Upper lobe of left lung (tissue), 6 donors: ENCODE data around the gene ARHGAP15. TPM values are rescaled to one million over a fixed set of nuclear protein-coding genes. Genes with fewer than 3 reads are reported as not detected.

Experiments
- ATAC-seq, 2 donors: fragments of 200-7000 bp; cut with Tn5 transposase; one replicate each; pipeline ENCODE4 v1.9.1; 2022; ENCODE audit warnings: mild to moderate bottlenecking in 2 of 2, moderate library complexity in 2 of 2; ENCODE audit not compliant: low FRiP score in 2 of 2
- DNase-seq, 2 donors: peaks; one replicate each; pipeline ENCODE4 v3.0.0-alpha.2; 2019 to 2020
- H3K27ac ChIP-seq, 4 donors: fragments of 200-600 bp; sonication (generic); one replicate each; pipeline ENCODE4 v1.5.1; 2016 to 2019
- H3K27me3 ChIP-seq, 4 donors: fragments of 200-600 bp; sonication (generic); one replicate each; pipeline ENCODE4 v1.5.1; 2017 to 2019
- H3K36me3 ChIP-seq, 4 donors: fragments of 200-600 bp; sonication (generic); one replicate each; pipeline ENCODE4 v1.5.1; 2016 to 2019
- H3K4me1 ChIP-seq, 4 donors: fragments of 200-600 bp; sonication (generic); one replicate each; pipeline ENCODE4 v1.5.1; 2018 to 2019
- H3K4me3 ChIP-seq, 4 donors: fragments of 200-600 bp; sonication (generic); one replicate each; pipeline ENCODE4 v1.5.1; 2017 to 2019; ENCODE audit warnings: mild to moderate bottlenecking in 2 of 4, moderate library complexity in 1 of 4
- H3K9me3 ChIP-seq, 4 donors: fragments of 200-600 bp; sonication (generic); one replicate each; pipeline ENCODE4 v1.5.1; 2018 to 2019
- CTCF ChIP-seq, 6 experiments: fragments of 450-650 bp in 4 of 6; fragments of 200-600 bp in 2 of 6; sonication (generic) in 2 of 6; IDR thresholded peaks; one replicate each; pipeline ENCODE4 v1.5.1; 2016 to 2019; ENCODE audit warnings: antibody characterized with exemption in 6 of 6
- EP300 ChIP-seq, 4 donors: sonication (generic); formaldehyde crosslinking; IDR thresholded peaks; one replicate each; pipeline ENCODE4 v1.5.1; 2017; ENCODE audit warnings: antibody characterized with exemption in 4 of 4, control low read depth in 2 of 4
- POLR2A ChIP-seq, 4 donors: fragments of 450-650 bp; IDR thresholded peaks; one replicate each; pipeline ENCODE4 v1.5.1; 2016 to 2017; ENCODE audit warnings: antibody characterized with exemption in 4 of 4, mild to moderate bottlenecking in 2 of 4
- POLR2AphosphoS5 ChIP-seq, 2 donors: sonication (generic); formaldehyde crosslinking; IDR thresholded peaks; one replicate each; pipeline ENCODE4 v1.5.1; 2017; ENCODE audit warnings: antibody characterized with exemption in 2 of 2
- WGBS, 2 donors: methylation state at CpG; one replicate each; pipeline ENCODE4 v1.1.5; 2017 to 2018; 5-methylcytosine and 5-hydroxymethylcytosine counted together
- total RNA-seq, 6 donors: library from RNA; depleted of rRNA in 4 of 6; stranded (reverse); fragments of >200 nt in 4 of 6; gene quantifications; one replicate each; pipeline versions ENCODE4 v1.1.0 to v1.2.1, GENCODE V29; 2016 to 2021
- donor health status: DM: no; HTN: no; CAD: no; lungs with moderate emphysema.
- donor health status: DM: no; HTN: yes; CAD: no; lungs with severe emphysema.

The ARHGAP15 gene
- total RNA-seq, 6 donors from 2014 or later, result 11.9 to 57.6 (median 17.5) TPM

- Histone ChIP-seq H3K9me3 (no peaks in the 10 kb centered on the region), H3K4me1 (no peaks in the 10 kb centered on the region), H3K27me3 (no peaks in the 10 kb centered on the region), H3K4me3 (no peak overlapping the region), H3K27ac (no peak overlapping the region), H3K36me3 (no peaks in the 10 kb centered on the region)
- no peak for DNase-seq
- no peak for ATAC-seq
- WGBS, 2 donors, result 67 to 83% methylated on average over 1 of the region's 1 CpG
- no peak for TF ChIP-seq EP300 (IDR thresholded peaks at IDR 0.05)
- no peak for TF ChIP-seq POLR2A (IDR thresholded peaks at IDR 0.05)
- no peak for TF ChIP-seq CTCF (IDR thresholded peaks at IDR 0.05)
- TF ChIP-seq POLR2AphosphoS5 (IDR thresholded peaks at IDR 0.05), result no peak
Measured at GRCh38 chr2:143574069-143574468, 444.9 kb downstream of the ARHGAP15 start.

- Histone ChIP-seq H3K36me3 (no peaks in the 10 kb centered on the region), H3K27ac (no peak overlapping the region), H3K9me3 (no peaks in the 10 kb centered on the region), H3K4me1 (no peaks in the 10 kb centered on the region), H3K4me3 (no peak overlapping the region), H3K27me3 (no peaks in the 10 kb centered on the region)
- ATAC-seq, result no peak
- DNase-seq, result no peak
- WGBS, 2 donors, result 84% methylated on average over 3 of the region's 3 CpGs
- TF ChIP-seq EP300 (IDR thresholded peaks at IDR 0.05) (no peak), CTCF (IDR thresholded peaks at IDR 0.05) (no peak), POLR2A (IDR thresholded peaks at IDR 0.05) (no peak), POLR2AphosphoS5 (IDR thresholded peaks at IDR 0.05) (no peak)
Measured at GRCh38 chr2:143575340-143575739, 446.1 kb downstream of the ARHGAP15 start.

GRCh38 chr2:143577489-143577888 lies 448.3 kb downstream of the ARHGAP15 start:
- ATAC-seq (no peak), DNase-seq (no peak)
- Histone ChIP-seq H3K27me3 (no peaks in the 10 kb centered on the region), H3K36me3 (no peaks in the 10 kb centered on the region), H3K27ac (no peak overlapping the region), H3K9me3 (no peaks in the 10 kb centered on the region), H3K4me3 (no peak overlapping the region), H3K4me1 (peaks cover 0 to 7% (median 2%) of the 10 kb centered on the region in 4 donors)
- no peak for TF ChIP-seq CTCF (IDR thresholded peaks at IDR 0.05)
- TF ChIP-seq EP300 (IDR thresholded peaks at IDR 0.05), result no peak
- TF ChIP-seq POLR2AphosphoS5 (IDR thresholded peaks at IDR 0.05), result no peak
- no peak for TF ChIP-seq POLR2A (IDR thresholded peaks at IDR 0.05)
- WGBS, 2 donors, result 89 to 90% methylated on average over 2 of the region's 2 CpGs

GRCh38 chr2:143579456-143579855 lies 450.2 kb downstream of the ARHGAP15 start:
- no peak for DNase-seq
- Histone ChIP-seq H3K27ac (no peak overlapping the region), H3K4me3 (no peak overlapping the region), H3K27me3 (no peaks in the 10 kb centered on the region), H3K9me3 (no peaks in the 10 kb centered on the region), H3K4me1 (peaks cover 0 to 7% (median 2%) of the 10 kb centered on the region in 4 donors), H3K36me3 (no peaks in the 10 kb centered on the region)
- ATAC-seq, result no peak
- WGBS, 2 donors, result 83 to 89% methylated on average over 4 of the region's 4 CpGs
- TF ChIP-seq POLR2A (IDR thresholded peaks at IDR 0.05), result no peak
- no peak for TF ChIP-seq CTCF (IDR thresholded peaks at IDR 0.05)
- no peak for TF ChIP-seq EP300 (IDR thresholded peaks at IDR 0.05)
- no peak for TF ChIP-seq POLR2AphosphoS5 (IDR thresholded peaks at IDR 0.05)

- H3K27me3 ChIP-seq, result no peaks in the 10 kb centered on the region
- no peak for DNase-seq
- H3K9me3 ChIP-seq, result no peaks in the 10 kb centered on the region
- no peaks in the 10 kb centered on the region for H3K36me3 ChIP-seq
- no peak for ATAC-seq
- no peak for TF ChIP-seq POLR2A (IDR thresholded peaks at IDR 0.05)
- no peak for TF ChIP-seq POLR2AphosphoS5 (IDR thresholded peaks at IDR 0.05)
- TF ChIP-seq EP300 (IDR thresholded peaks at IDR 0.05), result no peak
- TF ChIP-seq CTCF (IDR thresholded peaks at IDR 0.05), result no peak
- WGBS, 2 donors, result 80 to 88% methylated on average over 2 of the region's 2 CpGs
- no peak overlapping the region for H3K4me3 ChIP-seq
- H3K4me1 ChIP-seq, result peaks cover 0 to 7% (median 2%) of the 10 kb centered on the region in 4 donors
- H3K27ac ChIP-seq, result no peak overlapping the region
Measured at GRCh38 chr2:143581134-143581533, 451.9 kb downstream of the ARHGAP15 start.
